Bronchial epithelial cell (primary cell): ENCODE data around the gene COL13A1. TPM values are rescaled to one million over a fixed set of nuclear protein-coding genes. Genes with fewer than 3 reads are reported as not detected.
A peak's percentile ranks its signal among the peaks of the same experiment; 100 is the strongest.

Source experiments
- DNase-seq: peaks from one replicate; pipeline ENCODE4 v3.0.0-alpha.2; 2010; ENCODE audit warnings: low read depth
- FAIRE-seq: peaks from 2 replicates; lab custom pipeline; 2011; peaks lifted over from hg19 to GRCh38; lab: Jason Lieb, UNC
- H3K27me3 ChIP-seq: 2 replicates; pipeline ENCODE4 v1.5.1; 2011; ENCODE audit warnings: low read length; ENCODE audit not compliant: control insufficient read depth, insufficient read depth
- H3K36me3 ChIP-seq: 2 replicates; pipeline ENCODE4 v1.5.1; 2011; ENCODE audit warnings: low read length; ENCODE audit not compliant: control insufficient read depth, insufficient read depth
- H3K4me3 ChIP-seq: 2 replicates; pipeline ENCODE4 v1.5.1; 2011; ENCODE audit warnings: mild to moderate bottlenecking, low read depth, low read length, control low read depth
- CTCF ChIP-seq: IDR thresholded peaks from 2 replicates; pipeline ENCODE4 v1.5.1; 2011; ENCODE audit warnings: mild to moderate bottlenecking, moderate library complexity, low read length, control low read depth, inconsistent platforms; ENCODE audit not compliant: insufficient read depth, severe bottlenecking
- total RNA-seq: library from RNA; depleted of rRNA; stranded (reverse); fragments of >200 nt; gene quantifications from 2 replicates; pipeline ENCODE4 v1.2.1, GENCODE V29; 2014

The COL13A1 gene
- total RNA-seq, 1 donor from 2014 or later, result under 0.01 TPM

GRCh38 chr10:69816521-69816920, 14.8 kb downstream of the COL13A1 start:
- DNase-seq, result no peak
- TF ChIP-seq CTCF, result no peak
- Histone ChIP-seq H3K27me3 (no peaks in the 10 kb centered on the region), H3K4me3 (no peak overlapping the region), H3K36me3 (no peaks in the 10 kb centered on the region)
- FAIRE-seq, result no peak

GRCh38 chr10:69817078-69817581, 15.4 kb downstream of the COL13A1 start:
- H3K36me3 ChIP-seq, result no peaks in the 10 kb centered on the region
- H3K27me3 ChIP-seq, result no peaks in the 10 kb centered on the region
- TF ChIP-seq CTCF, result no peak
- FAIRE-seq (no peak), DNase-seq (no peak)
- no peak overlapping the region for H3K4me3 ChIP-seq

- H3K4me3 ChIP-seq, result no peak overlapping the region
- TF ChIP-seq CTCF, result no peak
- H3K36me3 ChIP-seq, result no peaks in the 10 kb centered on the region
- DNase-seq (peak; percentile 23), FAIRE-seq (no peak)
- H3K27me3 ChIP-seq, result no peaks in the 10 kb centered on the region
Observed at GRCh38 chr10:69818676-69819239, 17.1 kb downstream of the COL13A1 start.

GRCh38 chr10:69819716-69820506, 18.2 kb downstream of the COL13A1 start:
- no peak for TF ChIP-seq CTCF
- Histone ChIP-seq H3K36me3 (no peaks in the 10 kb centered on the region), H3K27me3 (peaks cover 2% of the 10 kb centered on the region), H3K4me3 (no peak overlapping the region)
- peak; percentile 50 for FAIRE-seq
- DNase-seq, result no peak

- no peak overlapping the region for H3K4me3 ChIP-seq
Observed at GRCh38 chr10:69820817-69821216, 19.1 kb downstream of the COL13A1 start.

More at GRCh38 chr10:69820817-69821216, 19.1 kb downstream of the COL13A1 start:
- DNase-seq (no peak), FAIRE-seq (no peak)
- no peak for TF ChIP-seq CTCF
- Histone ChIP-seq H3K36me3 (no peaks in the 10 kb centered on the region), H3K27me3 (peaks cover 2% of the 10 kb centered on the region)
